ENCODE measurements around the gene ASPDH.

GRCh38 chr19:50562329-50562728 lies 48.6 kb upstream of the ASPDH start:
- TF ChIP-seq CTCF (IDR thresholded peaks at IDR 0.05) (no peak), ZFX (IDR thresholded peaks at IDR 0.05; ENCODE audit: borderline replicate concordance) (no peak)

Measured in 22Rv1 (cell line).